ENCODE data around the gene MPO. TPM values are rescaled to one million over a fixed set of nuclear protein-coding genes. Genes with fewer than 3 reads are reported as not detected.

Gene MPO
- total RNA-seq, 1 experiment from 2014 or later: not detected

DNA sequence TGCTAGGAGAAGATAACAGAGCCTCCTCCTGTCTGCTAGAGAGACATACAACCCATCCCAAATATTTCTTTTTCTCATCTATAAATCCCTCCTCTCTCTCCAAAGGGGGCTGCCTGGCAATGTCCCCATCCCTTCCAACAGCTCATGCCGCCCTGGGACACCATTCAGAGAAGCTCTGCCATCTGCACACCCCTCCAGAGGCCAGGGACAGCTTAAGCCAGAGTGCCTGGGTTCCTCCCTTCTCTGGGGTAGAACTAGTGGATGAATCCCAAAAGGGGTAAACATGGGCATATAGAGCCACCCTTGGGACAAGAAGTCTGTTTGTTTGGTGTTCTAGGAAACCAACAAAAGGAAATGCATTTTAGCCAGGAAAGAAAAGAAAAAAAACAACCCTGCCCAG is 44.9 kb downstream of the MPO start:
- no peak overlapping the region for H2AFZ ChIP-seq
- H3K36me3 ChIP-seq (ENCODE audit: low read depth): no peaks in the 10 kb centered on the region
- H4K20me1 ChIP-seq (ENCODE audit: insufficient read depth): no peaks in the 10 kb centered on the region
- ChIA-PET CTCF (interaction anchor here (0.7 kb wide), 1 partner anchor 582 kb away, joined by 5 read pairs; no protein-coding TSS in a partner anchor), POLR2A (ENCODE audit: unreplicated experiment) (no interaction called here)
- 0 out of 2 replicates have a peak, but pooled peaks cover 6% of the 10 kb centered on the region for H3K9me2 ChIP-seq (ENCODE audit: insufficient read depth)
- H3K27me3 ChIP-seq (ENCODE audit: insufficient read depth, low read depth): peaks cover 91% of the 10 kb centered on the region
- no peaks in the 10 kb centered on the region for H3F3A ChIP-seq (ENCODE audit: insufficient read depth, low read depth)
- BruUV-seq (replicated peaks): no TSS peak
- H3K4me1 ChIP-seq (replicated peaks; ENCODE audit: insufficient read depth): no peaks in the 10 kb centered on the region
- no peak for TF ChIP-seq EZH2 (IDR thresholded peaks at IDR 0.05; ENCODE audit: low read depth)
- TF ChIP-seq, protein P1, sequence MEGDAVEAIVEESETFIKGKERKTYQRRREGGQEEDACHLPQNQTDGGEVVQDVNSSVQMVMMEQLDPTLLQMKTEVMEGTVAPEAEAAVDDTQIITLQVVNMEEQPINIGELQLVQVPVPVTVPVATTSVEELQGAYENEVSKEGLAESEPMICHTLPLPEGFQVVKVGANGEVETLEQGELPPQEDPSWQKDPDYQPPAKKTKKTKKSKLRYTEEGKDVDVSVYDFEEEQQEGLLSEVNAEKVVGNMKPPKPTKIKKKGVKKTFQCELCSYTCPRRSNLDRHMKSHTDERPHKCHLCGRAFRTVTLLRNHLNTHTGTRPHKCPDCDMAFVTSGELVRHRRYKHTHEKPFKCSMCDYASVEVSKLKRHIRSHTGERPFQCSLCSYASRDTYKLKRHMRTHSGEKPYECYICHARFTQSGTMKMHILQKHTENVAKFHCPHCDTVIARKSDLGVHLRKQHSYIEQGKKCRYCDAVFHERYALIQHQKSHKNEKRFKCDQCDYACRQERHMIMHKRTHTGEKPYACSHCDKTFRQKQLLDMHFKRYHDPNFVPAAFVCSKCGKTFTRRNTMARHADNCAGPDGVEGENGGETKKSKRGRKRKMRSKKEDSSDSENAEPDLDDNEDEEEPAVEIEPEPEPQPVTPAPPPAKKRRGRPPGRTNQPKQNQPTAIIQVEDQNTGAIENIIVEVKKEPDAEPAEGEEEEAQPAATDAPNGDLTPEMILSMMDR (conservative IDR thresholded peaks at IDR 0.05): no peak
- H3K4me3 ChIP-seq: no peak overlapping the region
- H3K9me3 ChIP-seq (ENCODE audit: insufficient read depth, low read depth): no peaks in the 10 kb centered on the region
- no peak overlapping the region for H3K27ac ChIP-seq
- no peak for DNase-seq
- H3K79me2 ChIP-seq (ENCODE audit: low read depth): no peaks in the 10 kb centered on the region
- intact Hi-C loops (cut with micrococcal nuclease; ENCODE audit: unreplicated experiment): loop anchor here (5.0 kb wide), 1 partner anchor 521 kb away; the partner anchor contains the start of gene PPM1E
- H3K4me2 ChIP-seq: no peak overlapping the region

DNA sequence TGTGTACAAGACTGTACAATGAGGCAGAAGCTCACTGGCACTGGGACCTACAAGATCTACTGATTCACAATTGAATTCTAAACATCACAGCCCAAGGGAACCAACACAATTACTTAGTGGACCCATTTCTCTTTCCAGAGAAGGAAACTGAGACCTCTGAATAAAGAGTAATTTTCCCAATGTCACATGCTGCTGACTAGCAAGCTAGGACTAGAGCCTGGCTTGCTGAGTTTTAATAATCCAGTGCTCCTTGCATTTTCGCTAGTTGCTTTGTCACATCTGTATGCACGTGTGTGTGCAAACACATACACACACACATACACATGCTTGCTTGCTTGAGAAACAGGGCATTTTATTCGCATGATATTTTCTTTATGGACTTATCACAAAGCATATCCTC is 46.2 kb downstream of the MPO start:
- Histone ChIP-seq H3K36me3 (ENCODE audit: low read depth) (no peaks in the 10 kb centered on the region), H3K27me3 (ENCODE audit: insufficient read depth, low read depth) (peaks cover 78% of the 10 kb centered on the region), H3K9me2 (ENCODE audit: insufficient read depth) (0 out of 2 replicates have a peak, but pooled peaks cover 6% of the 10 kb centered on the region), H4K20me1 (ENCODE audit: insufficient read depth) (no peaks in the 10 kb centered on the region), H2AFZ (no peak overlapping the region), H3K4me3 (no peak overlapping the region), H3K27ac (no peak overlapping the region), H3K4me1 (replicated peaks; ENCODE audit: insufficient read depth) (no peaks in the 10 kb centered on the region), H3K9me3 (ENCODE audit: insufficient read depth, low read depth) (no peaks in the 10 kb centered on the region), H3F3A (ENCODE audit: insufficient read depth, low read depth) (no peaks in the 10 kb centered on the region), H3K79me2 (ENCODE audit: low read depth) (no peaks in the 10 kb centered on the region), H3K4me2 (no peak overlapping the region)
- POLR2A ChIA-PET (ENCODE audit: unreplicated experiment): no interaction called here
- DNase-seq: no peak
- TF ChIP-seq, protein P1 (conservative IDR thresholded peaks at IDR 0.05): no peak
- TF ChIP-seq EZH2 (IDR thresholded peaks at IDR 0.05; ENCODE audit: low read depth): no peak
- CTCF ChIA-PET: no interaction called here
- intact Hi-C loops (cut with micrococcal nuclease; ENCODE audit: unreplicated experiment): no loop called here
- no TSS peak for BruUV-seq (replicated peaks)

- TF ChIP-seq EZH2 (IDR thresholded peaks at IDR 0.05; ENCODE audit: low read depth): no peak
- TF ChIP-seq, protein P1 (conservative IDR thresholded peaks at IDR 0.05): no peak
- no peak overlapping the region for H3K27ac ChIP-seq
- CTCF ChIA-PET: no interaction called here
- H3K9me3 ChIP-seq (ENCODE audit: insufficient read depth, low read depth): no peaks in the 10 kb centered on the region
- intact Hi-C loops (cut with micrococcal nuclease; ENCODE audit: unreplicated experiment): no loop called here
- H3K79me2 ChIP-seq (ENCODE audit: low read depth): no peaks in the 10 kb centered on the region
- POLR2A ChIA-PET (ENCODE audit: unreplicated experiment): no interaction called here
- no peak overlapping the region for H3K4me3 ChIP-seq
- no peak for DNase-seq
- H3K27me3 ChIP-seq (ENCODE audit: insufficient read depth, low read depth): peaks cover 74% of the 10 kb centered on the region
- BruUV-seq (replicated peaks): no TSS peak
- H3F3A ChIP-seq (ENCODE audit: insufficient read depth, low read depth): no peaks in the 10 kb centered on the region
- H3K9me2 ChIP-seq (ENCODE audit: insufficient read depth): 0 out of 2 replicates have a peak, but pooled peaks cover 6% of the 10 kb centered on the region
- no peaks in the 10 kb centered on the region for H3K4me1 ChIP-seq (replicated peaks; ENCODE audit: insufficient read depth)
- no peak overlapping the region for H2AFZ ChIP-seq
- H3K36me3 ChIP-seq (ENCODE audit: low read depth): no peaks in the 10 kb centered on the region
- H4K20me1 ChIP-seq (ENCODE audit: insufficient read depth): no peaks in the 10 kb centered on the region
- no peak overlapping the region for H3K4me2 ChIP-seq
Observed at GRCh38 chr17:58233543-58233942, 47.2 kb downstream of the MPO start.

Measured in PC-9 (cell line).